Prostate gland (tissue), 2 donors: Measurements from ENCODE around the gene TLR1. TPM values are rescaled to one million over a fixed set of nuclear protein-coding genes. Genes with fewer than 3 reads are reported as not detected.

Experiments
- DNase-seq: peaks from one replicate; pipeline ENCODE4 v3.0.0-alpha.2; 2019; ENCODE audit warnings: low spot score
- H3K27ac ChIP-seq, 2 donors: fragments of 200-600 bp; sonication (generic); 2 replicates each; pipeline ENCODE4 v1.5.1; 2017 to 2019
- H3K27me3 ChIP-seq: fragments of 200-600 bp; sonication (generic); replicated peaks from 2 replicates; pipeline ENCODE4 v1.5.1; 2019; ENCODE audit not compliant: insufficient read depth
- H3K36me3 ChIP-seq, 2 donors: fragments of 200-600 bp; sonication (generic); 1 replicate in 1 of 2; 2 replicates in 1 of 2; pipeline versions ENCODE4 v1.5.1 to v1.8.1; 2017 to 2019
- H3K4me1 ChIP-seq: fragments of 200-600 bp; sonication (generic); replicated peaks from 2 replicates; pipeline ENCODE4 v1.5.1; 2019
- H3K4me3 ChIP-seq, 2 donors: fragments of 200-600 bp; sonication (generic); 2 replicates each; pipeline ENCODE4 v1.5.1; 2017 to 2019
- H3K9me3 ChIP-seq: fragments of 200-600 bp; sonication (generic); 2 replicates; pipeline ENCODE4 v1.5.1; 2017
- CTCF ChIP-seq, 4 experiments: fragments of 200-600 bp in 2 of 4; fragments of 450-650 bp in 2 of 4; sonication (generic) in 2 of 4; IDR thresholded peaks; 1 replicate in 3 of 4; 2 replicates in 1 of 4; pipeline ENCODE4 v1.5.1; 2016 to 2019; ENCODE audit warnings: antibody characterized with exemption in 4 of 4, mild to moderate bottlenecking in 2 of 4, moderate library complexity in 2 of 4
- POLR2A ChIP-seq: fragments of 450-650 bp; IDR thresholded peaks from one replicate; pipeline ENCODE4 v1.6.1; 2016; ENCODE audit warnings: antibody characterized with exemption, mild to moderate bottlenecking
- POLR2AphosphoS5 ChIP-seq: sonication (generic); formaldehyde crosslinking; IDR thresholded peaks from one replicate; pipeline ENCODE4 v1.6.1; 2017; ENCODE audit warnings: antibody characterized with exemption
- WGBS: methylation state at CpG from one replicate; pipeline ENCODE4 v1.1.5; 2018; 5-methylcytosine and 5-hydroxymethylcytosine counted together
- intact Hi-C: fragments of 100-400 bp; cut with DNase I; formaldehyde crosslinking; loops from one replicate; pipeline ENCODE4 v1.14.2; 2022
- total RNA-seq, 2 donors: library from RNA; depleted of rRNA; stranded (reverse); fragments of >200 nt; gene quantifications; one replicate each; pipeline ENCODE4 v1.1.0, GENCODE V29; 2016

TLR1 gene
- total RNA-seq, 2 donors from 2014 or later, result 7.4 to 7.8 TPM

GRCh38 chr4:38805530-38806145, 1.0 kb upstream of the TLR1 start:
- DNase-seq, result no peak
- no peak overlapping the region for H3K4me3 ChIP-seq
- no peaks in the 10 kb centered on the region for H3K27me3 ChIP-seq
- H3K9me3 ChIP-seq, result no peaks in the 10 kb centered on the region
- no peak overlapping the region for H3K27ac ChIP-seq
- WGBS, result 24% methylated on average over 5 of the region's 5 CpGs
- no peak for TF ChIP-seq POLR2A
- intact Hi-C loops, result no loop called here
- no peaks in the 10 kb centered on the region for H3K4me1 ChIP-seq
- H3K36me3 ChIP-seq, result no peaks in the 10 kb centered on the region

- 25% methylated on average over 6 of the region's 6 CpGs for WGBS
- peak overlapping the region; percentile 29 to 53 for H3K27ac ChIP-seq
- intact Hi-C loops, result loop anchor here (5.0 kb wide), 1 partner anchor 42 kb away; no protein-coding TSS in a partner anchor
- no peaks in the 10 kb centered on the region for H3K4me1 ChIP-seq
- no peaks in the 10 kb centered on the region for H3K9me3 ChIP-seq
- H3K36me3 ChIP-seq, result no peaks in the 10 kb centered on the region
- no peaks in the 10 kb centered on the region for H3K27me3 ChIP-seq
- TF ChIP-seq CTCF (IDR thresholded peaks at IDR 0.05), result no peak
- TF ChIP-seq POLR2A, result no peak
- no peak for TF ChIP-seq POLR2AphosphoS5
- peak overlapping the region in 1 of 2 donors; percentile 9 for H3K4me3 ChIP-seq
- DNase-seq, result no peak
Observed at GRCh38 chr4:38803833-38804653, 548 bp downstream of the TLR1 start.

GRCh38 chr4:38802561-38803355, 1.8 kb downstream of the TLR1 start:
- Histone ChIP-seq H3K27ac (no peak overlapping the region), H3K9me3 (no peaks in the 10 kb centered on the region), H3K36me3 (no peaks in the 10 kb centered on the region), H3K27me3 (no peaks in the 10 kb centered on the region), H3K4me3 (no peak overlapping the region), H3K4me1 (no peaks in the 10 kb centered on the region)
- intact Hi-C loops, result loop anchor here (5.0 kb wide), 1 partner anchor 40 kb away; no protein-coding TSS in a partner anchor
- 88% methylated on average over 15 of the region's 15 CpGs for WGBS
- no peak for TF ChIP-seq POLR2AphosphoS5
- no peak for TF ChIP-seq CTCF (IDR thresholded peaks at IDR 0.05)
- no peak for TF ChIP-seq POLR2A
- DNase-seq, result no peak

- Histone ChIP-seq H3K9me3 (no peaks in the 10 kb centered on the region), H3K36me3 (no peaks in the 10 kb centered on the region), H3K27ac (no peak overlapping the region), H3K4me1 (no peaks in the 10 kb centered on the region), H3K27me3 (no peaks in the 10 kb centered on the region), H3K4me3 (no peak overlapping the region)
- no peak for TF ChIP-seq CTCF (IDR thresholded peaks at IDR 0.05)
- no peak for TF ChIP-seq POLR2A
- no peak for TF ChIP-seq POLR2AphosphoS5
- intact Hi-C loops, result loop anchor here (5.0 kb wide), 1 partner anchor 39 kb away; no protein-coding TSS in a partner anchor
- WGBS, result 94% methylated on average over 3 of the region's 3 CpGs
- DNase-seq, result no peak
Observed at GRCh38 chr4:38800961-38801450, 3.6 kb downstream of the TLR1 start.

- Histone ChIP-seq H3K36me3 (no peaks in the 10 kb centered on the region), H3K9me3 (no peaks in the 10 kb centered on the region), H3K27ac (no peak overlapping the region), H3K4me3 (no peak overlapping the region), H3K4me1 (no peaks in the 10 kb centered on the region), H3K27me3 (no peaks in the 10 kb centered on the region)
- intact Hi-C loops, result loop anchor here (5.0 kb wide), 1 partner anchor 38 kb away; no protein-coding TSS in a partner anchor
- 91% methylated on average over 2 of the region's 2 CpGs for WGBS
- TF ChIP-seq POLR2AphosphoS5 (no peak), CTCF (IDR thresholded peaks at IDR 0.05) (no peak), POLR2A (no peak)
- no peak for DNase-seq
Observed at GRCh38 chr4:38800366-38800765, 4.2 kb downstream of the TLR1 start.
